ENCODE results near the gene SOS1.
"Not testable (repeated sequence)": the region's sequence is repeated elsewhere in the genome, so short reads cannot be mapped to it uniquely, and the experiment has no call there.

The SOS1 gene

DNA sequence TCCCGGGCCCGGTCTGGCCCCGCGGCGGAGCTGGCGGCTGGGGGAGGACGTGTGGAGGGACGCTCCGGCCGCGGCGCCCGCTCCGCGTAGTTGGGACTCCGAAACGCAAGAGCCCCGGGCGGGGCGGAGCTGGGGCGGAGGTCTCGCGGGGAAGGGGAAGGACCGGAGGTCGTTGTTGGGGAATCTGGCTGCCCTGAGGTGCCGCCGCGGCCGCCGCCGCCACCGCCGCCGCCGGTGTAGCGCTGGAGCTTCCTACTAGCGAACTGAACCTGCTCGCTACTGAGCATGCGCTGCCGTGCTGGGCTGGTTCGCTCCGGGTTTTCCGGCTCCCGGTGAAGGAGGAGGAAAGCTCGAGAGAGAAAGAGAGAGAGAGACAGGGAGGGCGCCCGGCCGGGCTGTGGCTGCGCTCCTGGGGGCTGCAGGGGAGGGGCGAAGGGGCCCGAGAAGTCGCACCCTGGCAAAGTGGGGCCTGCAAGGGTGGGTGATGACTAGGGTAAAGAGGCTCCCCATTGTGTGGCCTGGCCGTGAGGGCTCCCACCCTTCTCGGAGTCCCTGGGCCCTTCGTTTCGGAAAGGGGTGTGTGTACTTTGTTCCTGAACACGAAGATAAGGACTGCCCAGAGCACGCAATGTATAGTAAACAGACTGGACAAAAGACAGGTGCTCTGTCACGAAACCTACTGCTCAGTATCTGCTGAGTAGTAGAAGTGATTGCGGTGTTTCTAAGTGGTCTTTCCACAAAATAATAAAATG is at the start of gene SOS1:
SOS1 (minus strand) TSS at position 281 of the 752 bp plus-strand sequence. CDS start 629 bp downstream, outside the sequence.
- peak; percentile 94 for DNase-seq

DNA sequence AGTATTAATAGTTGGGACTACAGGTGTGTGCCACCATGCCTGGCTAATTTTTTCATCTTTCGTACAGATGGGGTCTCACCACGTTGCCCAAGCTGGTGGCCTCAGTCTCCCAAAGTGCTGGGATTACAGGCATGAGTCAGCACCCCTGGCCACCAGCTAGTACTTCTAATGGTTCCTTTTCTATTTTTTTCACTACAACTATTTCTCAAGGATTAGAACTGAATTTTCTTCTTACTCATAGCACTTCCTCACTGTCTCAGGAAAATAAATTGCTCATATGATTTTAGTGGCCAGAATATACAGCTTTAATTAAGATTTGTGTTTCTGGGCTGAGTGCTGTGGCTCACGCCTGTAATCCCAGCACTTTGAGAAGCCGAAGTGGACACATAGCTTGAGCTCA is 43.2 kb upstream of the SOS1 start:
- DNase-seq, result no peak

DNA sequence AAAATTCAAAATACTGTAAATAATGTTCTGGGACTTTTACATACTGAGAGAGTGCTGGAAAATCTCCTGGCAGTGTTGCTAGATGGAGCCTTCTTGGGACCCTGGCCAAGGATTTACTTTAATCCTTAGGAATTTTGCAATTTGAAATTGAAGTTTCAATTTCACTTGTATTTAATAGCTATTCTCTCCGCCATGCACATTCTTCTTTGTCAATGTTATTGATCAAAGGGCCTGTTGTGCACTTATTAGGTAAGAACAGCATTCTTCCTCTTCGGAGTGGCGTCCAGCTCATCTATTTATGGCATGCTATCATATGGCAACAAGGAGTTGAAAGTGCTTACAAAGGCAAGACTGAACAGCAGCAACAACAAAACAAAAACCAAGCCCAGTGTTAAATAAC is 40.1 kb upstream of the SOS1 start:
- no peak for DNase-seq

- no peak for DNase-seq
Observed at GRCh38 chr2:39159283-39159682, 38.4 kb upstream of the SOS1 start.

- DNase-seq, result no peak
Observed at GRCh38 chr2:39158351-39158750, 37.5 kb upstream of the SOS1 start.

GRCh38 chr2:39156846-39157245 is 36.0 kb upstream of the SOS1 start:
- DNase-seq, result no peak

- no peak for DNase-seq
Observed at GRCh38 chr2:39156107-39156506, 35.3 kb upstream of the SOS1 start.

GRCh38 chr2:39155573-39155972 is 34.7 kb upstream of the SOS1 start:
- DNase-seq, result not testable (repeated sequence)

GRCh38 chr2:39154944-39155343 is 34.1 kb upstream of the SOS1 start:
- DNase-seq, result no peak

DNA sequence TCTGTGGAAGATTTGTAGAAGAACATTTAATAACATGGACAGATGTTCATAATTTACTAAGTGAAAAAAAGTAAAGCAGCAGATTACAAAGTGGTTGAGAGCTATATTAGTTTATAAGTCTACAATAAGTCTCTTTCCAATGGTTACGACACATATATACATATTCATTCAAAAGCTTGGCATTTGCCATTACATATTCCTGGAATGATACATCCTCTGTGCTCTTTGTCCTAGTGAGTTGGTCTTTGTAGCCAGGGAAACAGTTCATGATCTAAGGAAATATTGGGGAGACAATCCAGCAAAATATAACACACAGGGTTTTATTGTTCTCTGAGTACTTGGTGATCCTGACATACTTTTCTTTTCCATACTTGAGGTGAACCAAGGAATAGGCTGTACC is 32.5 kb upstream of the SOS1 start:
- no peak for DNase-seq

DNA sequence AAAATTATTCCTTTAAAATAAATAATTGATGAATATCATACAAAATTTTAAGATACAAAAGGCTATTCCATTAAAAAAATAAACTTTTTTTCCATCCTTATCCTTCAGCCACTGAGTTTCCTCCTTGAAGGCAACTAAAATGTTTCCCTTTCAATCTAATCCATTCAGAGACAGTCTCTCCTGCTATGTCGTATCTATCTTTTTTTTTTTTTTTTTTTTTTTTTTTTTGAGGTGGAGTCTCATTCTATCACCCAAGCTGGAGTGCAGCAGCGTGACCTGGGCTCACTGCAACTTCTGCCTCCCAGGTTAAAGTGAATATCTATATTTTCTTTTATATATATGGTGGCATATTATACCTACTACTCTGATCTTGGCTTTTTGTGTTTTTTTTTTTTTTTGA is 31.7 kb upstream of the SOS1 start:
- DNase-seq, result no peak

GRCh38 chr2:39150890-39151497 is 30.1 kb upstream of the SOS1 start:
- no peak for DNase-seq

- DNase-seq, result no peak
Observed at GRCh38 chr2:39150102-39150562, 29.3 kb upstream of the SOS1 start.

DNA sequence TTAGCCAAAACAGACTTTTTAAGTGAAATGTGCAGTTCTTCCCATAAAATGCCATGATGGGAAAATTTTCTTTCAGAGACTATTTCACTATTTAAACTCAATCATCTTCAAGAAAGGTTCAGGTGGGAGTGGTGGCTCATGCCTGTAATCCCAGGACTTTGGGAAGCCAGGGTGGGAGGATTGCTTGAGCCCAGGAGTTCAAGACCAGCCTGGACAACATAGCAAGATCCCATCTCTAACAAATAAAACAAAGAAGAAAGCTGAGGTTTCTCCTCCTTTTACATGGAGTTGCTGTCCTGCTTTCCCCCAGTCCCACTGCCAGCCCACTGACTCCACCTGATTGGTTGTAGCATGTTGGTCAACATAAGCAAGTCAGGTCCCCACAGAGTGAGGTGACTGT is 25.8 kb upstream of the SOS1 start:
- no peak for DNase-seq

DNA sequence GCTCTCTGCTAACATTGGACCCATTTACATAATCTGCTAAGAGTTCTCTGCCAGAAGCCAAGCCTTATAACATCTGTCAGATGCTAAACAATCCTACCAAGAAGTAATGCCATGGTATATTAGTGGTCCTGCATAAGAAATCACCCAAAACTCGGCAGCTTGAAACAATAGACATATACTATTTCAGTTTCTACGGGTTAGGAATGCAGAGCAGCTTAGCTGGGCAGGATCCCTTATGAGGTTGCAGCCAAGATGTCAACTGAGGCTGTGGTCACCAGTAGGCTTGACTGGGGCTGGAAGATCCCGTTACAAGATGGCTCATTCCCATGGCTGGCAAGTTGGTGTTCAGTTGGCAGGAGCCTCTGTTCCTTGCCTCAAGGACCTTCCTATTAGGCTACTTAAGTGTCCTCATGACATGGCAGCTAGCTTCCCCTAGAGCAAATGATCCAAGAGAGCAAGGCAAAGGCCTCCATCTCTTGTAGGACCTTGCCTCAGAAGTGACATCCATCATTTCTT is 25.1 kb upstream of the SOS1 start:
- no peak for DNase-seq

DNA sequence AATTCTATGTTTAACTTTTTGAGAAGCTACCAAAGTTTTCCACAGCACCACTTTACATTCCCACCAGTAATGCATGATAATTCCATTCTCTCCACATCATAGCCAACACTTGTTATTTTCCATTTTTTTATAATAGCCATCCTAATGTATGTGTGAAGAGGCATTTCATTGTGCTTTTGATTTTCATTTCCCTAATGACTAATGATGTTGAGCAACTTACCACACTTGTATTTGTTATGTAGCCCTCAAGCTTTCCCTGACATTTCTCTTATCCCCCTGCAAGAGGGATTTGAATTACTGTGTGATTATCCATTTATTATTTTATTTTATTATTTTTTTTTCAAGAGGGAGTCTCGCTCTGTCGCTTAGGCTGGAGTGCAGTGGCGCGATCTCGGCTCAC is 23.6 kb upstream of the SOS1 start:
- DNase-seq, result no peak

GRCh38 chr2:39142904-39143605 is 22.2 kb upstream of the SOS1 start:
- no peak for DNase-seq

DNA sequence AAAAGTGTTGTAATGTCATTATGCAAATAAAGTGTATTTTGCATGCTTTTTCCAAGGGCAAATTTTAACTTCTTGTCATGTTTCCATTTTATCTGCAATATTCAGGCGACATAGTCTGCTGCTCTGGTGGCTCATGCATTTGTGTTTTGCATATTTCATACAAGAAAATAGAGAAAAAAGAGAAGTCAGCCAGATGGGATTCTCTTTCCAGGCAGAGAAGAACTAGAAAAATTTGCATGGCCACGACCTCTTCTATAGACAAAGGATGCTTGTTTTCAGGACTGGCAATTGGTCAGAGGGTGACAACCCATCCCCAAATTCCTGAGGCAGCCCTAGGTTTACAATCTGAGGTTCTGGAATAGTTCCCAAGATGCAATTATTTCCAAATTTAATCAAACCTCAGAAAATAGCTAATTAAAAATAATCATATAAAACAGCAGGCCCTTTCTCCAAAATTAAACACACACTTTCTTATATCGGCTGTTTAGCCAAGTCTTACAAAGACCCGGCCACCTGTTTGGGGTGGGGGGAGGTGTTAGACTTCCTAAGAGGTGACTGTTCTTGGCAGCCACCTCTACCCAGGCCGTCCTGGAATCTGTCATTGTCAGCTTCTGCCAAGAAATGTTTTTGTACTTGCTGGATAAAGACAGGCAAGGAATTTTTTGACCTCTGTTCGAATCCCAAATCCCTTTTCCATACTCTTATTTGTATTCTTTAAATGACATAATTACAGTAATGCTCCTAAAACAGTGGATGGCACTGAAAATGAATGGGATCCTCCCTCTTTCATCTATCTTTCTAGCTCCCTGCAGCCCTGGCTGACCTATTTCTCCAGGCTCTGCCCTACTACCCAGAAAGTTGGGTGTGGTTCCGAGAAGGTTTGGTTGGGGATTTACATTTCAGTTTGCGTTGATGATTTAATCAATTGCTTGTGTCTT is 20.8 kb upstream of the SOS1 start:
- peak in 1 of 2 donors; percentile 71 for DNase-seq

DNA sequence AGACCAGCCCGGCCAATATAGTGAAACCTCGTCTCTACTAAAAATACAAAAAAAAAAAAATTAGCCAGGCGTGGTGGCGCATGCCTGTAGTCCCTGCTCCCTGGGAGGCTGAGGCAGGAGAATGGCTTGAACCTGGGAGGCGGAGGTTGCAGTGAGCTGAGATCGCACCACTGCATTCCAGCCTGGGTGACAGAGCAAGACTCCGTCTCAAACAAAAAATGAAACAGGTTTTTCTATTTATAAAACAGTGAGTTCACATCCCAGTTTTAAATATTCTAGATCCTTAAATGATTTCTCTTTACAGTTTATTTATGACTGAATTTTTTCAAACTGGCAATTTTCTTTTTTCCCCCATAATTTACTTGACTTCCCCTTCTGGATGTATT is 20.1 kb upstream of the SOS1 start:
- not testable (repeated sequence) for DNase-seq

GRCh38 chr2:39140322-39140847 is 19.5 kb upstream of the SOS1 start:
- DNase-seq, result no peak

GRCh38 chr2:39139511-39140237 is 18.8 kb upstream of the SOS1 start:
- DNase-seq, result no peak

- no peak for DNase-seq
Observed at GRCh38 chr2:39138837-39139211, 18.0 kb upstream of the SOS1 start.
